ENCODE data around the gene SCN5A. TPM values are rescaled to one million over a fixed set of nuclear protein-coding genes. Genes with fewer than 3 reads are reported as not detected.

The SCN5A gene
- total RNA-seq, 2 experiments from 2014 or later = 0.20 to 0.52 TPM

- no peaks in the 10 kb centered on the region for H3K36me3 Mint-ChIP-seq (ENCODE audit: low read depth)
- no peaks in the 10 kb centered on the region for H3K9me3 Mint-ChIP-seq
- H3K27ac Mint-ChIP-seq = no peak overlapping the region
- DNase-seq (no peak), ATAC-seq (no peak)
- H3K27me3 Mint-ChIP-seq = no peaks in the 10 kb centered on the region
- TF ChIP-seq CTCF (IDR thresholded peaks at IDR 0.05) = no peak
- H3K4me1 Mint-ChIP-seq (ENCODE audit: low read depth) = no peaks in the 10 kb centered on the region
- intact Hi-C loops (cut with micrococcal nuclease) = no loop called here
- ChIA-PET CTCF (interaction anchor here (2.9 kb wide), 1 partner anchor 13 kb away, joined by 8 read pairs; no protein-coding TSS in a partner anchor), POLR2A (no interaction called here)
- no peak overlapping the region for H3K4me3 Mint-ChIP-seq
Observed at GRCh38 chr3:38638354-38638753, 11.1 kb downstream of the SCN5A start.

GRCh38 chr3:38637906-38638305, 11.6 kb downstream of the SCN5A start:
- Mint-ChIP-seq H3K4me3 (no peak overlapping the region), H3K36me3 (ENCODE audit: low read depth) (no peaks in the 10 kb centered on the region), H3K9me3 (no peaks in the 10 kb centered on the region), H3K27ac (no peak overlapping the region), H3K4me1 (ENCODE audit: low read depth) (no peaks in the 10 kb centered on the region), H3K27me3 (no peaks in the 10 kb centered on the region)
- intact Hi-C loops (cut with micrococcal nuclease) = no loop called here
- ChIA-PET POLR2A (no interaction called here), CTCF (interaction anchor here (2.9 kb wide), 1 partner anchor 13 kb away, joined by 8 read pairs; no protein-coding TSS in a partner anchor)
- ATAC-seq (no peak), DNase-seq (no peak)
- no peak for TF ChIP-seq CTCF (IDR thresholded peaks at IDR 0.05)

- ChIA-PET CTCF (interaction anchor here (0.9 to 2.9 kb wide), 2 partner anchors 10 to 14 kb away, joined by 3 to 8 read pairs; no protein-coding TSS in a partner anchor), POLR2A (no interaction called here)
- H3K4me1 Mint-ChIP-seq (ENCODE audit: low read depth) = no peaks in the 10 kb centered on the region
- DNase-seq (no peak), ATAC-seq (no peak)
- intact Hi-C loops (cut with micrococcal nuclease) = no loop called here
- no peak for TF ChIP-seq CTCF (IDR thresholded peaks at IDR 0.05)
- no peaks in the 10 kb centered on the region for H3K9me3 Mint-ChIP-seq
- H3K4me3 Mint-ChIP-seq = no peak overlapping the region
- H3K27ac Mint-ChIP-seq = no peak overlapping the region
- no peaks in the 10 kb centered on the region for H3K27me3 Mint-ChIP-seq
- H3K36me3 Mint-ChIP-seq (ENCODE audit: low read depth) = no peaks in the 10 kb centered on the region
Observed at GRCh38 chr3:38636881-38637280, 12.6 kb downstream of the SCN5A start.

- Mint-ChIP-seq H3K36me3 (ENCODE audit: low read depth) (no peaks in the 10 kb centered on the region), H3K4me1 (ENCODE audit: low read depth) (no peaks in the 10 kb centered on the region), H3K27me3 (no peaks in the 10 kb centered on the region), H3K27ac (no peak overlapping the region), H3K9me3 (no peaks in the 10 kb centered on the region), H3K4me3 (no peak overlapping the region)
- CTCF ChIA-PET = interaction anchor here (0.9 to 2.1 kb wide), 2 partner anchors 10 to 15 kb away, joined by 3 to 8 read pairs; no protein-coding TSS in a partner anchor
- intact Hi-C loops (cut with micrococcal nuclease) = no loop called here
- ATAC-seq (no peak), DNase-seq (no peak)
- no peak for TF ChIP-seq CTCF (IDR thresholded peaks at IDR 0.05)
- POLR2A ChIA-PET = no interaction called here
Observed at GRCh38 chr3:38636464-38636863, 13.0 kb downstream of the SCN5A start.

GRCh38 chr3:38634111-38634510, 15.4 kb downstream of the SCN5A start:
- Mint-ChIP-seq H3K9me3 (no peaks in the 10 kb centered on the region), H3K27ac (no peak overlapping the region), H3K4me3 (no peak overlapping the region), H3K27me3 (no peaks in the 10 kb centered on the region), H3K4me1 (ENCODE audit: low read depth) (no peaks in the 10 kb centered on the region), H3K36me3 (ENCODE audit: low read depth) (no peaks in the 10 kb centered on the region)
- intact Hi-C loops (cut with micrococcal nuclease) = no loop called here
- DNase-seq = no peak
- TF ChIP-seq CTCF (IDR thresholded peaks at IDR 0.05) = no peak
- ChIA-PET CTCF (interaction anchor here (1.6 kb wide), 1 partner anchor 112 kb away, joined by 5 read pairs; no protein-coding TSS in a partner anchor), POLR2A (interaction anchor here (0.7 kb wide), 1 partner anchor 17 kb away, joined by 3 read pairs; no protein-coding TSS in a partner anchor)
- no peak for ATAC-seq
